Activated effector memory CD4-positive, alpha-beta T cell treated with Interleukin-2 at 50 U/mL for 16 hours (primary cell): ENCODE measurements around the gene TUBB6.

ENCODE experiments used
- DNase-seq: peaks from one replicate; pipeline ENCODE4 v3.0.0-alpha.2; 2020

Gene TUBB6

GRCh38 chr18:12315911-12316310, 7.9 kb downstream of the TUBB6 start:
- no peak for DNase-seq

GRCh38 chr18:12317664-12318333, 9.8 kb downstream of the TUBB6 start:
- no peak for DNase-seq

- no peak for DNase-seq
Observed at GRCh38 chr18:12318334-12318697, 10.3 kb downstream of the TUBB6 start.

GRCh38 chr18:12318857-12319256, 10.8 kb downstream of the TUBB6 start:
- DNase-seq, result no peak

- DNase-seq, result no peak
Observed at GRCh38 chr18:12321333-12321732, 13.3 kb downstream of the TUBB6 start.

- no peak for DNase-seq
Observed at GRCh38 chr18:12324991-12325725, 17.1 kb downstream of the TUBB6 start.

- DNase-seq, result no peak
Observed at GRCh38 chr18:12325726-12326245, 17.7 kb downstream of the TUBB6 start.

GRCh38 chr18:12326711-12327460, 18.8 kb downstream of the TUBB6 start:
- DNase-seq, result no peak

GRCh38 chr18:12327510-12328178, 19.6 kb downstream of the TUBB6 start:
- peak; percentile 49 for DNase-seq

- no peak for DNase-seq
Observed at GRCh38 chr18:12328179-12328823, 20.3 kb downstream of the TUBB6 start.

GRCh38 chr18:12329125-12329698, 21.2 kb downstream of the TUBB6 start:
- DNase-seq, result no peak

- DNase-seq, result no peak
Observed at GRCh38 chr18:12330766-12331165, 22.7 kb downstream of the TUBB6 start.

GRCh38 chr18:12333506-12334290, 25.7 kb downstream of the TUBB6 start:
- no peak for DNase-seq

- DNase-seq, result no peak
Observed at GRCh38 chr18:12334366-12334808, 26.3 kb downstream of the TUBB6 start.

GRCh38 chr18:12334863-12335262, 26.8 kb downstream of the TUBB6 start:
- DNase-seq, result no peak

- DNase-seq, result no peak
Observed at GRCh38 chr18:12335503-12335902, 27.5 kb downstream of the TUBB6 start.

- DNase-seq, result no peak
Observed at GRCh38 chr18:12336171-12336613, 28.2 kb downstream of the TUBB6 start.

GRCh38 chr18:12336887-12337286, 28.8 kb downstream of the TUBB6 start:
- no peak for DNase-seq

GRCh38 chr18:12338382-12338781, 30.3 kb downstream of the TUBB6 start:
- no peak for DNase-seq

- DNase-seq, result no peak
Observed at GRCh38 chr18:12340945-12341660, 33.1 kb downstream of the TUBB6 start.

GRCh38 chr18:12342661-12343060, 34.6 kb downstream of the TUBB6 start:
- DNase-seq, result no peak
